GM21381 (cell line): ENCODE results near the gene EXT2.

ENCODE experiments used
- ATAC-seq: cut with Tn5 transposase; IDR thresholded peaks from one replicate; pipeline ENCODE4 v1.9.1; 2021; ENCODE audit warnings: mild to moderate bottlenecking, moderate library complexity; ENCODE audit not compliant: unreplicated experiment

The EXT2 gene

GRCh38 chr11:44162004-44162403 is 66.5 kb downstream of the EXT2 start:
- ATAC-seq: no peak

DNA sequence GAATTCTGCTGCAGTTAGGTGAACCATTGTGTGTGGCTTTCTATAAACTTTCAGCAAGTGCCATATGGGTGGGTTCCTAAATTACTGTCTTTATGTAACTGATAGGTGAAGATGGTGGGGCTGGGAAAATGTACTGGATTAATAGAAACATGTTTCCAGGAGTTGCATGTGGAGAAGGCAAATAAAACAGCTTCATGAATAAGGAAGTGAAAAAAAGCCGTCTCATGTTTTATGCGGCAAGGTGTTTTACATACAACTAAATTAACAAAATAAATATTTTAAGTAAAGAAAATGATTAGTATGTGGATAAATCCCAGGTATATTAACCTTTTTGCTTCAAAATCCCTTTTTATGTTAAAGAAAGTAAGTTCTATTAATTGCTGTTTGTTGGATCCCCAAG is 67.2 kb downstream of the EXT2 start:
- no peak for ATAC-seq

DNA sequence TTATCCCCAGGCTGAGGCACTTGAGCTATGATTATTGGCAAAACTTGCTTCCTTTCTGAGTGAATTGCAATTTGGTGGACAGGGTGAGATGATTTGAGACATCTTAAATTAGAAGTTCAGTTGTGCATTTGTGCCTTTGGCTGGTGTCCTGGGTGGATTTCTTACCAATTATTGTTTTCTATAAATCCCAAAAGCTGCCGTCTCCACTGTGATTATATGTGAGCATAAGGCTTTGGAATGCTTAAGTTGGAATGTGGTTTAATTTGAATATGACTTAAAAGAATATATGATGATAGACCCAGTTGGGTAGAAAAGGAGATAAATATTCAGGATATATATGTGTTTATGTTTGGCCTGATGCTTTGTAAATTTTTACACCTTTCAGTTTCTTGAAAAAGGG is 70.0 kb downstream of the EXT2 start:
- ATAC-seq: no peak

DNA sequence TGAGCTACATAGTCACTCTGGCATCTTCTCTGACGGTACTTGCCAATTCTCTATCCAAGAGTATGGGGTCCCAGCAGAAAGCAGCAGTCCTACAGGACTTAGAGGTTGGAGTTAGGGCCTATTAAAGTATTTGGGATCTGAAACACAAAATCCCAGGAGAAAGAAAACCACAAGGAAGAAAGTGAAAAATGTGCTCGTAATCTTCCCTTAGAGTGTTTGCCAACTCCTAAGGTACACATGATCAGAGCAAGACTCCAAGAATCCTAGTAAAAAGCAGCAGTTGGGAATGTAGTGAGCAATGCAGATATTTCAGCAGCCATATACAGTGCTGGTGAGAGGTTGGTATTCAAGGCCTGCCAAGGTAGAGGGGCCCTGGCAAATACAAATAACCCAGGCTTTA is 71.6 kb downstream of the EXT2 start:
- no peak for ATAC-seq

DNA sequence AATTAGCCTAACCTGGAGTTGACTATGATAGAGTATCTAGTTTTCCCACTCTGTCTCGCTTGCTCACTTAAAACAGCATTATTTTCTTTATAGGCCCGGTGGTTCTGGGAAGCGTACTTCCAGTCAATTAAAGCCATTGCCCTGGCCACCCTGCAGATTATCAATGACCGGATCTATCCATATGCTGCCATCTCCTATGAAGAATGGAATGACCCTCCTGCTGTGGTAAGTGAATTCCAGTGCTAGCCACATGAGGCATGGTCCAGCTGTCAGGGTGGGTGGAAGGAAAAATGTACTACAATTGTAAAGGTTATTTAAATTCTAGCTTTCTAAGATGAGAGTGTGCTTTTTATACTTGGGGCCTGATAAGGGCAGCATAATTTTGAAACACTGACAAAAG is 76.0 kb downstream of the EXT2 start:
- ATAC-seq: no peak

GRCh38 chr11:44172966-44173365 is 77.5 kb downstream of the EXT2 start:
- ATAC-seq: no peak

DNA sequence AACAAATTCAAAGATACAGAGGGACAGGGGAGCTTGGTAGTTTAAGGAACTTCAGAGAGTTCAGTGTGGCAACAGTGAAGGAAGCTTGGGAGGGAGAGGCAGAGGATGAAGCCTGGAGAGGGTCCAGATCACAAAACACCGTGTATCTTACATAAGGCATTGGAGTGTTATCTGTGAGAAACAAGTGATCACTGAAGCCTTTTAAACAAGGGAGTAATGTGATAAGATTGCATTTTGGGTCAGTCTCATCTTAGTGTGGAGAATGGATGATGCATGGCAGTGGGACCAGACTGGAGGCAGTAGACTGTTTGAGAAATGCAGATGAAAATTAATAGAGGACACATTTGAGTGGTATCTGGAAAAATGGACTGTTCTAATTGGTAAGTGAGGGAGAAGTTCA is 79.4 kb downstream of the EXT2 start:
- ATAC-seq: no peak

DNA sequence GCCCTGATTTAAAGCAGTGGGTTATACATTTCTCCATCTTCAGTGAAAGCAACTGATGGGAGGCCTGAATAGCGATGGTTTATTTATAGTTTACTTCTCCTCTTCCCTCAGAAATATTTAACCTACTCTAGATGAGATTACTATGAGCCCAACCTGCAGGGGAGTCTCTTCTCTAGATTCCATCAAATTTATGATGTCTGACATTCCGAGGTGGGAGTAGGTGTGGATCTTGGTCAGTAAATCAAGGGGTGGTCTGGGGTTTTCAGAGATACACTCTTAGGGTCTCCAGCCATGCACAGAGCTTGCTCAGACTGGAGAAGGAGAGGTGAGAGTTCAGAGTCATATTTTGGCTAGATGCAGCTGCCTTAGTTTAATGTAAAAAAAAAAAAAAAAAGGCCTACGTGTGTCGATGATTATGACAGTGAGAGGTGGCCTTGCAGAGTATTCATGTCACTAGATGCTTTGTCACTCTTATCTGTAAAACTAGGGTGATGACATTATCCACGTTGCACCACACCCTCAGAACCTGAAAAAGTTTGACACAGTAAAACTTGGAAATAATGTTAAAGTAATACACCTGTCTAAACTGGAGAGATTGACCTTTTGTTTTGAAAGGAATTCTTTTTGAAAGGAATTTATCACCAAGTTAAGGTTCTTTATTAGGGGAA is 81.2 kb downstream of the EXT2 start:
- no peak for ATAC-seq

DNA sequence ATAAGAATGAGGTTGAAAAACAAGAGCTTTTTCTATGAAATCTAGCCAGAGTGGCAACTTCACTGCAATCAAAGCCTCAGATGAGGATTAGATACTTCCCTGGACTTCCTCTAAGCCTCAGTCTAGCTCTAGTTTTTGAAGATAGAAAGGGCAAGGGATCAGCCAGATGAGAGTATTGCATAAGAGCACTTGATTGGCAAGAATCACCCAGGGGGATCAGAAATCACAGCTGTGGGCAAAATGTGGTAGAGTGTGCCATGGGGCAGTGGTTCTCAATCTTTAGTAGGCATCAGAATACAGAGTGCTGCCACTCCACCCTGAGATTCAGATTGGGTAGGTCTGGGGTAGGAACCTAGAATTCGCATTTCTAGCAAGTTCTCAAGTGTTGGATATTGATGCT is 82.4 kb downstream of the EXT2 start:
- ATAC-seq: no peak

DNA sequence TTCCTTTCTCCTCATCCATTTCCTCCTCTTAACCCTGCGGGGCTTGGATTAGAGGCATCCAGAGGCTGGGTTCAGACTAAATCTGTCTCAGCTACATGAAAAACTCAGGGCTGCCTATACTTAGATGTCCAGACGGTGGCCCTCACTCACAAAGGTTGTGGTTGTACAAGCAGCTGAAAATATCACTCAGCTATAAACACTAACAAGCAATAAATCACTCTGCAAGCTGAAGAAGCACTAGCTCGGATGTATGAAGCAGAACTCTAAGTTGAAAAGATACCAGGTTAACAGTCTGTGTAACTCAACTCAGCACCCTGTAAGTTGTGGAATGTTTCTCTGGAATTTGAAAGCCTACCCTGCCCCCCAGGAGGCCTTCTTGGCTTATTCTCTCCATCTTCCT is 82.9 kb downstream of the EXT2 start:
- no peak for ATAC-seq

GRCh38 chr11:44179173-44179572 is 83.7 kb downstream of the EXT2 start:
- ATAC-seq: no peak

DNA sequence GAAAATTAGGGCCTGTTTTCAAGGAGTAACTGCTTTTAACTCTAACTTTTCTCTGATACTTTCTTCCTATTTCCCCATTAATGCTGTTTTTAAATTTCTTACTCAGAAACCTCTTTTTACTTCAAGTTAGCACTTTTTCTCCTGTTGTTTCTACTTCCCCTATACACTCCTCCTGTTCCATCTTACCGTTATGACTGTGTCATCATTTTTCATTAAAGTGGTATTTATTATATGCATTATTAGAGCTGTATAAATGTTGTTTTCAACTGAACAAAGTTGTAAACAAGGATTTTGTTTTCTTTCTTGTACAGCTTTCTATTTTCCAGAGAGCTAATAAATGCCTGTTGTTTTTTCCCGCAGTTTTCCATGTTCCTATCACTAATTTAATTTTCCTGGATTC is 84.6 kb downstream of the EXT2 start:
- no peak for ATAC-seq

DNA sequence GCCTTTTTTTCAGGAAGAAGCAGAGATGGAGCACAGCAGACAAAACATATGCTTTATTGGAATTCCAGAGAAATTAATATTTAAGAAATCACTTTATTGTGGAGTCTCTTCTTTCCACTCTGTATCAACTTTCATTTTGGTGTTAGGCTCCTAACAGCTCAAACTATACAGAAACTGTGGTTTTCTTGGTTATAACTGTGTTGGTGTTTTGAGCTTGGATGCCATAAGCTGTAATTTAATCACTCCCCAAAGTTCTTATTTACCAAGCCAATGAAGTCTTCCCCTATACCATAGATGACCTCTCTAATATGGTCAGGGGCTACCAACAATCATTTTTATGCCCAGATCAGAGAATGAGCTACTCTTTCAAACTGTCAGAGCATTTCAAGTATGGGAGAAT is 90.0 kb downstream of the EXT2 start:
- ATAC-seq: no peak

DNA sequence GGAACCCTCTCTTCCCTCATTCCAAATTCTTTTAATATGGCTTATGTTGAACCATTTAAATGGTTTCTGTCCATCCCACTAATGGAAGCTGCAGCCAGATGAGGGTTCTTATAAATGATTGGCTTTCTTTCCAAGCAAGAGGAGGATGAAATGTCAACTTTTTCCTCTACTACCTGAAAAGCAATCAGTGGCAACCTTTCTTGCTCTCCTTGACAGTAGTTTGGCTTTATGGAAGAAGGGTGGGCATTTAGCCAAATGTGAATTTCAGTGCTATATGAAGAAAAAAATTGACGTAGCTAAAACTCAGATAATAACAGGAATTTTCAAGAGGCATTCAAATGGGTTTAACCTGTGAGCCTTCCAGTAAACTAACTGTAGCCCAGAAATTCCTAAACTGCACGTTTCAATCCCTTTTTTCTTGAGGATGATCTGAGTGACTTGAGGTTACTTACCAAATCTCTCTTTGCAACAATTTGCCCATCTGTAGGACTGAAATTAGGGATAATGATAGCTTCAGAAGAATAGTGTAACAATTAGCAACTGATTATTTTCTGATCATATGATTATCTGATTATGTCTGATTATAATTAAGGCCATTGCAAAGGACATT is 90.9 kb downstream of the EXT2 start:
- no peak for ATAC-seq

DNA sequence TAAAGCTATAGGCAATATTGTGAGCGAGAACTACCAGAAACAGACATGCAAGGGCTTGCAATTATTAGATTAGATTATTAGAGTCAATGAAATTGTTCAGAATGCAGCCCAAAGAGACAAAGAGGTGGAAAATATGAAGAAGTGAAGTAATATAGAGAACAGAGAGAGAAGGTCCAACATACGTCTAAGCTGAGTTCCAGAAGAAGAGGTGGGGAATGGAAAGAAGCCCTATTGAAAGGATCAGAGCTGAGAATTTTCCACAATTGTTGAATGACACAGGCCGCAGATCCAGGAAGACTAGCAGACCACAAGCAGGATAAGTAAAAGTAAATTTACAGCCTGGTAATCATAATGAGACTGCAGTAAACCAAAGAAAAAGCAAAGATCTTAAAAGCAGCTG is 93.2 kb downstream of the EXT2 start:
- no peak for ATAC-seq

- ATAC-seq: no peak
Observed at GRCh38 chr11:44189986-44190882, 94.8 kb downstream of the EXT2 start.

DNA sequence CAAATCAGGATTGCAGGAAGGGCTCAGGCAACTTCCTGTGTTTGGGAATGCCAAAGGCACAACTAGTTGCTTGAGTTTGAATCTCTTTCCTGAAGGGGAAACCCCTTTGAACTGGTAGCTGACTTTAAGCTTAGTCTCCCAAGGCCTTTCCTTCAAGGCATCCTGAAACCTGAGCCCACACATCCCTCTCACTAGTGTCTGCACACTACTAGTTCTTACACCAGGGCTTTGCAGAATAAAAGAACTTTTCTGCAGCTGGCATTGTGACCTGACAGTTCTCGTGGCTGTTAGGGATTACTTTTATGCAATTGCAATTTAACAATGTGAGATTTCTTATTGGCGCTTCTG is 95.4 kb downstream of the EXT2 start:
- no peak for ATAC-seq

DNA sequence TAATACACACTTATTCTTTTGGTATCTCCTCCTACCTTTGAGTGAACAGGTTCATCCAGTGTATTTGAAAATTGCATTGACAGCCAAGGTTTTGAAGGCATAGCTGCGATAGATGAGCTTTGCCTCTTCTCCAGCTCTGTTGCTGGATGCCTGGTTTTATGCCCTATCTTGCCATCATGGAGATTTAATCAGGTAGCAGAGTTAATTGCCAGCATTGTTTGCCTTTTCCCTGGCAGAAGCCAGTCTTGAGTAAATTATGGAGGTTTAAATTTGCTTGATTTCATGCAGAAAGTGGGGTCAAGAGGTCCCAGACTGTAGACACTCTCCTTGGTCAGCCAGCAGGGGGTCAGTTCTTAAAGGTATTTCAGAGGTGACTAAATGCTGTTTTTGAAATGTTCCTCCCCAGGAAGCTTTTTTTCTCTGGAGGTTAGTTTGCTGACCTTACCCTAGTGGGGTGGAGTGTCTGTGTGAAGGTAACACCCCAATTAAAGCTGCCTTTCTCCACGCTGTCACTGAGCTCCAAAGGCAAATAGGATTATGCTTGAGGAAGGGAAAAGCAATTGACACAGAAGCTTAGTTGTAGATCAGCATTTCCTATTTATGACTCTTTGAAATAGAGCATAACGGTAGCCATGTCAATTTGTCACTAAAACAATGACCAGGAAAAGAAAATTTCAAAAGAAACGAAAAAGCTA is 96.0 kb downstream of the EXT2 start:
- ATAC-seq: no peak

DNA sequence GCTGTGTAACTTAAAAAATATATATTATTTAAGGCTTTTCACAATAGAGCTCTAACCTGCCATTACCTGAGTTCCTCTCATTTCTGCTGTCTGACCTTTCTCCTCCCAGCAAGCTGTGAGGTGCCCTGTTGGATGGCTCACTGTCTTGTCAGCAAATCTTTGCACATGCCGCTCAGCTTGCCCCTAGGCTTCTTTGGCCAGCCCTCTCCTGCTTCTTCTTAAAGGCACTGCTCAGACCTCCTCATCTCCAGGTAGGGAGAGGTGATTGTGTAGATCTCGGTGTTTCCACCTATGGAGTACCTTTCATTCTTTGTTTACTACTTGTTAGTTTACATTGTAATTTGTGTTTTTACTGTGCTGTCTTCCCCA is 96.5 kb downstream of the EXT2 start:
- ATAC-seq: no peak

GRCh38 chr11:44192462-44193100 is 97.1 kb downstream of the EXT2 start:
- no peak for ATAC-seq

- ATAC-seq: no peak
Observed at GRCh38 chr11:44193856-44194255, 98.4 kb downstream of the EXT2 start.
